ENCODE results near the gene GPR179. TPM values are rescaled to one million over a fixed set of nuclear protein-coding genes. Genes with fewer than 3 reads are reported as not detected.

The GPR179 gene
- total and polyA plus RNA-seq, 8 donors, result 0.05 to 0.61 (median 0.17) TPM; not detected in 1

GRCh38 chr17:38345743-38346142, 2.0 kb upstream of the GPR179 start:
- no peak overlapping the region for H3K27ac ChIP-seq
- FAIRE-seq (no peak), DNase-seq (no peak), ATAC-seq (no peak)
- H3K27me3 ChIP-seq, result no peaks in the 10 kb centered on the region
- peaks cover 0 to under 1% (median 0%) of the 10 kb centered on the region in 3 donors for H3K4me1 ChIP-seq
- intact Hi-C loops (cut with DNase I), result loop anchor here in 2 of 3 donors (5.0 kb wide), 1 partner anchor 72 kb away; no protein-coding TSS in a partner anchor
- TF ChIP-seq CTCF (IDR thresholded peaks at IDR 0.05), result no peak
- H3K36me3 ChIP-seq, result no peaks in the 10 kb centered on the region
- no peaks in the 10 kb centered on the region for H3K9me3 ChIP-seq
- 92 to 95% methylated on average over 7 of the region's 7 CpGs for WGBS, 2 donors
- H3K4me3 ChIP-seq, result no peak overlapping the region

- DNase-seq (no peak), FAIRE-seq (no peak), ATAC-seq (no peak)
- no peak for TF ChIP-seq CTCF (IDR thresholded peaks at IDR 0.05)
- Histone ChIP-seq H3K27ac (no peak overlapping the region), H3K4me1 (no peaks in the 10 kb centered on the region), H3K27me3 (no peaks in the 10 kb centered on the region), H3K36me3 (no peaks in the 10 kb centered on the region), H3K9me3 (no peaks in the 10 kb centered on the region), H3K4me3 (no peak overlapping the region)
- intact Hi-C loops (cut with DNase I), result loop anchor here in 1 of 3 donors (5.0 kb wide), 1 partner anchor 73 kb away; no protein-coding TSS in a partner anchor
- WGBS, 2 donors, result 81 to 89% methylated on average over 3 of the region's 3 CpGs
Observed at GRCh38 chr17:38344420-38344745, 627 bp upstream of the GPR179 start.

GRCh38 chr17:38342886-38343607, 709 bp downstream of the GPR179 start:
- WGBS, 2 donors, result 76 to 90% methylated on average over 18 of the region's 18 CpGs
- Histone ChIP-seq H3K27me3 (no peaks in the 10 kb centered on the region), H3K4me1 (no peaks in the 10 kb centered on the region), H3K27ac (no peak overlapping the region), H3K36me3 (no peaks in the 10 kb centered on the region), H3K4me3 (no peak overlapping the region), H3K9me3 (no peaks in the 10 kb centered on the region)
- FAIRE-seq (no peak), ATAC-seq (no peak), DNase-seq (peak in 1 of 6 donors; percentile 43)
- intact Hi-C loops (cut with DNase I), result loop anchor here in 1 of 3 donors (5.0 kb wide), 1 partner anchor 74 kb away; no protein-coding TSS in a partner anchor
- no peak for TF ChIP-seq CTCF (IDR thresholded peaks at IDR 0.05)

GRCh38 chr17:38341035-38341721, 2.6 kb downstream of the GPR179 start:
- Histone ChIP-seq H3K27ac (no peak overlapping the region), H3K9me3 (no peaks in the 10 kb centered on the region), H3K4me3 (no peak overlapping the region), H3K36me3 (no peaks in the 10 kb centered on the region), H3K27me3 (no peaks in the 10 kb centered on the region), H3K4me1 (no peaks in the 10 kb centered on the region)
- WGBS, 2 donors, result 48 to 52% methylated on average over 5 of the region's 5 CpGs
- FAIRE-seq (no peak), DNase-seq (peak in 5 of 6 donors; percentile 46 to 92 (median 81)), ATAC-seq (peak; percentile 70 to 87 (median 77))
- intact Hi-C loops (cut with DNase I), result loop anchor here in 1 of 3 donors (5.0 kb wide), 1 partner anchor 76 kb away; no protein-coding TSS in a partner anchor
- no peak for TF ChIP-seq CTCF (IDR thresholded peaks at IDR 0.05)
